Lower lobe of right lung (tissue), 2 donors: ENCODE data around the gene ZSWIM2. TPM values are rescaled to one million over a fixed set of nuclear protein-coding genes. Genes with fewer than 3 reads are reported as not detected.

Source experiments
- ATAC-seq, 2 donors: fragments of 200-7000 bp; cut with Tn5 transposase; one replicate each; pipeline ENCODE4 v1.9.1; 2020 to 2022; ENCODE audit warnings: mild to moderate bottlenecking in 2 of 2, moderate library complexity in 2 of 2
- DNase-seq: peaks from one replicate; pipeline ENCODE4 v3.0.0-alpha.2; 2020
- H3K27ac ChIP-seq: fragments of 200-600 bp; one replicate; pipeline ENCODE4 v1.8.0; 2022
- H3K27me3 ChIP-seq: fragments of 200-600 bp; one replicate; pipeline ENCODE4 v1.8.0; 2022; ENCODE audit warnings: low read depth
- H3K36me3 ChIP-seq: fragments of 200-600 bp; one replicate; pipeline ENCODE4 v1.8.0; 2022; ENCODE audit warnings: mild to moderate bottlenecking
- H3K4me1 ChIP-seq: fragments of 200-600 bp; one replicate; pipeline ENCODE4 v1.8.0; 2022
- H3K4me3 ChIP-seq: fragments of 200-600 bp; one replicate; pipeline ENCODE4 v1.8.0; 2022; ENCODE audit warnings: mild to moderate bottlenecking
- H3K9me3 ChIP-seq: fragments of 200-600 bp; one replicate; pipeline ENCODE4 v1.8.0; 2022
- intact Hi-C: fragments of 100-400 bp; cut with DNase I; formaldehyde crosslinking; loops from one replicate; pipeline ENCODE4 v1.11.0; 2022
- total RNA-seq: library from RNA; stranded (reverse); fragmentation: NEBNext Ultra II Directional; extraction: Animal tissue kit (Norgen Biotek cat#: 25700); gene quantifications from one replicate; pipeline ENCODE4 v1.2.1, GENCODE V29; 2021
- TF ChIP-seq, protein P1 (sequence below): fragments of 200-600 bp; IDR thresholded peaks from one replicate; pipeline ENCODE4 v1.8.0; 2022; ENCODE audit warnings: antibody characterized with exemption, mild to moderate bottlenecking
- donor health status: DM: no; HTN: yes; CAD: no; lungs with severe emphysema.

ZSWIM2 gene
- total RNA-seq, 1 donor from 2014 or later, result not detected

DNA sequence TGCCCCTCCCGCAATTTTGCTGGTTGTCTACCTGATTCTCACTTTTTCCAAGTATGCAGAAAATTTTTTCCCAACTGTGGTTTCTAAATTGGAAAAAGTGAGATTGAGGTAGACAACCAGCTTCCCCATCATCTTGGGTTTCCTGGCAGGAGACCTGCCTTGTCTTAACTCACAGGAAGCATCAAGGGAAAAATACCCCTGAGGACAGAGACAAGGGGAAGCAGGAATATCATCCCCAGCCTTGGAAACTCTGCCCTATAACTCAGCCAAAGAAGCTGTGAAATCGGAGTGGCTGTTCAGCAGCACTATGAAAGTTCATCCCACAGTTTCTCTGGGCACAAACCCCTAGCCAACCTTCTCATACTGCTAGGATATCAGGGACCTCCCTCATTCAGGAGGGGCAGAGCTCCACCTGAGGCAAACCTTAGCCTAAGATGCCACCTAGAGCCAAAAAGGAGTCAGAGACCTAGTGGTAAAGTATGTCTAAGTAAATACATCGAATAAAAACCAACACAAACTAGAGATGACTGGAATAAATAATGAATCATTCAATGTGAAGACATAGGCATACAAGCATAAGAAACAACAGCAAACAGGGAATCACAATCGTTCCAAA is 68.2 kb downstream of the ZSWIM2 start:
- Histone ChIP-seq H3K4me1 (no peaks in the 10 kb centered on the region), H3K36me3 (no peaks in the 10 kb centered on the region), H3K27ac (no peak overlapping the region), H3K27me3 (no peaks in the 10 kb centered on the region), H3K4me3 (no peak overlapping the region), H3K9me3 (peaks cover 18% of the 10 kb centered on the region)
- DNase-seq (no peak), ATAC-seq (no peak)
- intact Hi-C loops, result no loop called here
- TF ChIP-seq, protein P1, sequence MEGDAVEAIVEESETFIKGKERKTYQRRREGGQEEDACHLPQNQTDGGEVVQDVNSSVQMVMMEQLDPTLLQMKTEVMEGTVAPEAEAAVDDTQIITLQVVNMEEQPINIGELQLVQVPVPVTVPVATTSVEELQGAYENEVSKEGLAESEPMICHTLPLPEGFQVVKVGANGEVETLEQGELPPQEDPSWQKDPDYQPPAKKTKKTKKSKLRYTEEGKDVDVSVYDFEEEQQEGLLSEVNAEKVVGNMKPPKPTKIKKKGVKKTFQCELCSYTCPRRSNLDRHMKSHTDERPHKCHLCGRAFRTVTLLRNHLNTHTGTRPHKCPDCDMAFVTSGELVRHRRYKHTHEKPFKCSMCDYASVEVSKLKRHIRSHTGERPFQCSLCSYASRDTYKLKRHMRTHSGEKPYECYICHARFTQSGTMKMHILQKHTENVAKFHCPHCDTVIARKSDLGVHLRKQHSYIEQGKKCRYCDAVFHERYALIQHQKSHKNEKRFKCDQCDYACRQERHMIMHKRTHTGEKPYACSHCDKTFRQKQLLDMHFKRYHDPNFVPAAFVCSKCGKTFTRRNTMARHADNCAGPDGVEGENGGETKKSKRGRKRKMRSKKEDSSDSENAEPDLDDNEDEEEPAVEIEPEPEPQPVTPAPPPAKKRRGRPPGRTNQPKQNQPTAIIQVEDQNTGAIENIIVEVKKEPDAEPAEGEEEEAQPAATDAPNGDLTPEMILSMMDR, result no peak

Other genes starting within 250 kb of the ZSWIM2 start
- gene FAM171B, start 155.1 kb downstream of the ZSWIM2 start, total RNA-seq, result 4.9 TPM